HG03575 (cell line): ENCODE results near the gene RPL12.

Source experiments
- ATAC-seq: cut with Tn5 transposase; IDR thresholded peaks from one replicate; pipeline ENCODE4 v1.9.1; 2021; ENCODE audit not compliant: unreplicated experiment, insufficient number of reproducible peaks, low FRiP score; ENCODE audit errors: extremely low read depth

The RPL12 gene

DNA sequence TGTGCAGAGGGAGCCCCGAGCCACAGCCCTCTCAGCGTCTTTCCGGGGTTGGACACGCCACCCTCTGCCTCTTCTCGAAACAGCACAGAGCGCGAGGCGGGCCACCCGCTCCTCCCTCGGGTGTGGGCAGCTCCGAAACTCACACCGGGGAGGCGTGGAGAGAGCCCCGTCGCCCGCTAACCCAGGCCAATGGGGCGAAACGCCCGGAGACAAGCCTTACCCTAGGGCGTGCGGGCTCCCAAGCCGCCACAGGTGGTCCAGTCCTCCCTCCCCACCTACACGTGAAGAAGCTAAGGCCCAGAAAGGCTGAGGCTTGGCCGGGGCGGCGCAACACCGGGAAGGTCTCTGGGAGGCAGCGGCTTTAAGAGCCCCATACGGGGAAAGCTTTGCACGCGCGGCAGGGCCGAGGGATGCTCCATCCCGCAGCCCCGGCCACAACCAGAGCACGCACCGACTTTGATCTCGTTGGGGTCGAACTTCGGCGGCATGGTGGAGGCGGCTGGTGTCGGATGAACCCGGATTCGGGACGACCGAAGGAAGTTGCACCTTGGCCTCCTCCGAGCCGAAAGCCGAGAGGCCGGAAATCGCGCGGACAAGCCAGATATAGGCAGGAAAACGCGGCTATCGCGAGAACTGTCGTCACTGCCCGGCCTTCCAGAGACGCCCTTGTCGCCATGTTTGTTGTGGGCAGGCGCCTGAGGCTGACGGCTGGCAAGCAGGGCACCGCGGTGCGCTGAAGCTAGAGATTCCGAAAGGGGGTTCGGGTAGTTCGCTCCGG lies at the start of gene RPL12, which contains the start of gene LRSAM1:
Gene RPL12, minus strand, starts transcription at position 577 of the 778 bp plus-strand sequence. Its CDS starts 89 bp downstream, at position 488.
Gene LRSAM1, plus strand, starts transcription at position 681 of the 778 bp plus-strand sequence. CDS start 3,018 bp downstream, outside the sequence.
- no peak for ATAC-seq

DNA sequence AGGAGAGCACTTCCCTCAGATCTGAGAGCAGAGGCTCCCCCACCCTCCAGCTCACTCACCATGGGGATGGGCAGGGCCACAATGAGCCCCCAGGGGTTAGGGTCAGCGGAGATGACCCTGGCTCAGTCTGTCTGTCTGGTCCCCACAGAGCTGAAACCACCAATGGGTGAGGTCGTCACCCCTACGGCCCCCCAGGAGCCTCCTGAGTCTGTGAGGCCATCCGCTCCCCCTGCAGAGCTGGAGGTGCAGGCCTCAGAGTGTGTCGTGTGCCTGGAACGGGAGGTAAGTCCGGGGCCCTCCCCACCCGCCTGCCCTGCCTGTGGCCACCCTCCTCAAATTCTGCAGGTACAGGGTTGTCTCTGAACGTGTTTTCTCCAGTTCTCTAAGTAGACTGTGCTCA lies 49.7 kb upstream of the RPL12 start:
- ATAC-seq, result no peak

DNA sequence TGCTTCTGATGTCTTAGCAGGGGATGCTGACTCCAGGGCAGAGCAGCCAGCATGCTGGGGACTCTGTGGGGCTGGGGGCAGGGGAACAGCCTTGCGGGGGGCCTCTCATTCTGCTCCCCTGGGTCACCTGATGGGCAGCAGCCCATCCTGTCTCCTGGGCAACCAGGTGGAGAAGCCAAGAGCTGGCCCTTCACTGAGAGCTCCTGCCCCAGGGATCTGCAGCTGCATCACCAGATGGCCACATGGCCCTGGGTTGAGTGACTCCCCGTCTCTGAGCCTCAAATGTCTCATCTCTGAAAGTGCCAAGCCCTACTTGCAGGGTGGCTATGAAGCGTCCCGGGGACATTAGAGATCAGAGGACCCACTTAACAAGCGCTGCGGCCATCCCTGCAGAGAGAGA lies 49.2 kb upstream of the RPL12 start:
- no peak for ATAC-seq

DNA sequence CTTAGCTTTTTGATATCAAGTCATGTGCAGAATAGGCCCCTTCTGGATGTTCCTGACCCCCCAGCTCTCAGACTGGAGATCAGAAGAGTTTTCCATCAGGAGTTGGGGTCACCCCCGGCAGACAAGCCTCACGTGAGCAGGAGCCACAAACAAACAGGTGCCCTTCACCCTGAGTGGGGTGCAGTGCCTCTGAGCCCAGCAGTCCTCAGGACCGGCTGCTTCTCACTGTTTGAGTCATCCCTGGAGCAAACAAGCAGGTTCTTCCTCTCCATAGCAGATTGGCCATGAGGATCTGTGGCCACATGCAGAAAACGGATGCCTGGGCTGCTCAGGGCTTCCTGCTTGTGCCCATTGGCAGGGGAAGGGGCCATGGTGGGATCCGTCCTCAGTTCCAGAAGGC lies 47.1 kb upstream of the RPL12 start:
- no peak for ATAC-seq

DNA sequence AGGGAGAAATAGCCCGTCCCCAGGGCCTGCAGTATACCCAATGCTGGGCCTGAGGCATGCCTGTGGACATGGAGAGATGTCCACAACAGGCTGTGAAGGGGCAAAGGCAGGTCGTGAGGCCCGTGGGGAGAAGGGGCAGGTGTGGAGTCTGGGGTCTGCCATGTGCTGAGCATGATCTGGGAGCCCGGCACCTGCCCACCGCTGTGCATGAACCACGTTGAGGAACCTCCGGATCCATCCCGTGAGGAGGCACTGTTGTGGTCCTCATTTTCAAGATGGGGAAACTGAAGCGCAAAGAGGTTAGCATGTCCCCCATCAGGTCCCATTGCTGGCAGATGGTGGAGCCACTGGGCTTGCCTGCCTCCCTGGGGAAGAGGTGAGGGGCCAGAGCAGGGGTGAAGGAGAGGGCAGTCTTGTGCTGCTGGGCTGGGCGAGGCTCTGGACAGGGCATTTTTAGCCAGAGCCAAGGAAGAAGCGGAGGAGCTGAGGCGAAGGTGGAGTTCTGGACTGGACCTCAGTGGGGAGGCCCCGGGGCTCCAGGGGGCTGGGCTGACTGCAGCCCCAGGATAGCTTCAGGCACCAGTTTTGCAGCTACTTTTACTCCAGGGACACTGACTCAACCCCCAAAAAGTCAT lies 46.6 kb upstream of the RPL12 start:
- ATAC-seq, result no peak

DNA sequence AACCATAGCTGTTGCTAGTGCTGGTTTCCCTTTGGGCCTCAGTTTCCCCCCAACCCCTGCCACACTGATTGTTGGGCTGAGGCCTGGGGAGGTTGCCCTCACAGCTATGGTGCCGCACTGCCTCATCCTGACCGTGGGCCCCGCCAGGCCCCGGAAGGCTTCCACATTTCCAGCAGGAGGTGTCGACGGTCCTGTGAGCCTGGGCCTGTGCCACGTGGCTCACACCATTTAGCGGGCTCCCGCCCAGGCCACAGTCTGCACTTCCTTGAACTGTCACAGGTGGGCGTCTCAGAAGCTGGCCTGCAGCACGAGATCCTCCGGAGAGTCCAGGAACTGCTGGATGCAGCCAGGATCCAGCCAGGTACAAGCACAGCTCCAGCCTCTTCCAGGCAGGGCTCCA lies 45.8 kb upstream of the RPL12 start:
- no peak for ATAC-seq

DNA sequence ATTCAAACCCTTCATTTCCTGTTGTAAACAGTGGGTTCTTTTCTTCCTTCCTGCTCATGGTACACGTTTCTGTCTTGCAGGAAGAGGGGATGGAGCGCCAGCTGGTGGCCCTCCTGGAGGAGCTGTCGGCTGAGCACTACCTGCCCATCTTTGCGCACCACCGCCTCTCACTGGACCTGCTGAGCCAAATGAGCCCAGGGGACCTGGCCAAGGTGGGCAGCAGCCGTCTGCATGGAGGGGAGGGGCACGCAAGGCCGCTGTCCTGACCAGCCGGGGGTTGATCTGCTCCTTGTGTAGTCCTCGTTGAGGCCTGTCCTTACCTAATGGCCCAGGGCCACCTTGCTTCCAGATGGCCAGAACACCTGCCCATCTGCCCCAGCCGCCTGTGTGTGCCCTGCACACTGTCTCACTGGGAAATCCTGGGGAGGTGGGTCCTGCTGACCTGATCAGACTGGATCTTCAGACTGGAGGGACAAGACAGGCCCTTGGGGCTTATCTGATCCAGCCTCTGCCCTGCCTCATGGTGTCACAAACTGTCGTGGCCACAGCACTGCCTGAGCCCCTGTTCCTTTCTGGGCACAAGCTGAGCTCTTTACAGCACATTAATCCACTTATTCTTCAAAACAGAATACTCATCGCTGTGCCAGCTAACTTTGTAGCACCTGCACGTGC lies 44.8 kb upstream of the RPL12 start:
- ATAC-seq, result no peak

DNA sequence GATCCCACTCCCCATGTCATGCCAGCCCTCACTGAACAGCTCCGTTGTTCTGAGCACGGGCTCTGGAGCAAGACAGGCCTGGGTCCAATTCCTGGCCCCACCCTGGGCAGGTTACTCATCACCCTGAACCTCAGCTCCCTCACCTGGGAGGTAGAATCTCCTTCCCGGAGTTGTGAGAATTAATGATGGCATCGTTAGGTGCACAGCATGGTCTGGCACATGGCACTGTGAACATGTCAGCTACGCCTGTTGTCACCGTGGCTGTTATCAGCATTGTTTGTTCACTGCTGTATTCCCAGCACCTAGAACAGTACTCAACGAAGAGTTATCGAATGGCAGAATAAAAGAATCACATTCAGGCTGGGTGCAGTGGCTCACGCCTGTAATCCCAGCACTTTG lies 43.1 kb upstream of the RPL12 start:
- no peak for ATAC-seq

DNA sequence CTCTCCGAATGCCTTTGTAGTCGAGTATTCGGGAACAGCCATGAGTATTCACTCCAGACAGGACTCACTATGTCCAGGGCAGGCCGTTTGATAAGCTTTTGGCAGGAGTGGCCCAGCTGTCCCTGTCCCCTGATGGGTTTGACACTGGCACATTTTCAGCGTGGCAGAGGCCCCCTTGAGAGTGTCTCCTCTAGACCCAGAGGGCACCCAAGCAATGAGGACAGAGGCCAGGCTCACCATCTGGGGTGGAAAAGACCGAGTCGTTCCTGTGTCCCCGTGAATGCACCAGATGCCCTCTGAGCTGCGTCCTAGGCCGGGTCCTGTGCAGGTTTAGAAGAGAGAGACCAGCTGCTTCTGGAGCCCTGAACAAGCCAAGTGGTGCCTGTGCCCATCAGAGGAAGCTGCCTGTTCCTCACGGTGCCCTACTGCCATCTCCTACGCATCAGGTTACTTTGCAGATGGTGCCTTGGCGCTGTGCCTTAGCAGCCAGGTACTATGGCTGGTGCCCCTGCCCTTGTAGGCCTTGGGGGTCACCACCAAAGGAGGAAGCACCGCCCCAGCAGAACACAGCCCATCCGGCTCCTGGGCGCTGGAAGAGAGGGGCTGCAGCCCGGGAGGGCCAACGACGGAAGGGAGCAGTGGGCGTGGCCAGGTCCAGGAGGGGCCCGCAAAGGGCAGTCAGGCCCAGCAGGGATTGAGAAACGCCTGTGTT lies 42.5 kb upstream of the RPL12 start:
- ATAC-seq, result no peak

DNA sequence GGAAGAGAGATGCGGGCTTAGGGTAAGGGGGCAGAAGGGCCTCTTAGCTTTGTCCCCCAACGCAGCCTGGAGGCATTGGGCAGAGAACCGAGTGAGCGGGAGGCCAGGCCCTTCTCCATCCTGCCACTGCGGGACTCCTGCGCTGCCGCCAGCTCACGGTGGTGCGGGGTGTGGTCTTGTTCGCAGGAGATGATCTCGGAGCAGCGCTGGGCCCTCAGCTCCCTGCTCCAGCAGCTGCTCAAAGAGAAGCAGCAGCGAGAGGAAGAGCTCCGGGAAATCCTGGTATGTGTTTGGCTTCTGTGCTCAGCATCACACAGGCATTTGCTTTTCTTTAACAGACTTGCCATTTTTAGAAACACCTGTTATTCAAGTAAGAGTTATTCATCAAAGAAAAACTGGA lies 41.4 kb upstream of the RPL12 start:
- ATAC-seq, result no peak

DNA sequence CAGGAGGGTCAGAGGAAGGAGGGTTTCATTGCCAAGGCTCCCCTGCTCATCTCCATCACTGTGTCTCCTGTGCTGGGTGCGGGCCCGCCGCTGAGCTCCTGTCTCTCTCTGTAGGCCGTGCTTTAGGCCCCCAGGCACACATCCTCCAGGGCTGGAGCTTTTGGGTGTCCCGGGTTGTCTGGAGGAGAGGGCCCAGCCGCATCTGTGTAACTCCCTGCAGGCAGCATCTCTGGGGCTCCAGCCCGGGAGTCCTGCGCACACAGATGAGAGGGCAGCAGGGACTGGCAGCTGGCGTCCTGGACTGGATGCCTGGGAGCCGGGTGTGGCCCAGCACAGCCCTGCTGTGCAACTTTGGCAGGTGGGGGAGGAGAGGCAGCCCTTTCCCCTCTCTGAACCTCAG lies 40.3 kb upstream of the RPL12 start:
- no peak for ATAC-seq

DNA sequence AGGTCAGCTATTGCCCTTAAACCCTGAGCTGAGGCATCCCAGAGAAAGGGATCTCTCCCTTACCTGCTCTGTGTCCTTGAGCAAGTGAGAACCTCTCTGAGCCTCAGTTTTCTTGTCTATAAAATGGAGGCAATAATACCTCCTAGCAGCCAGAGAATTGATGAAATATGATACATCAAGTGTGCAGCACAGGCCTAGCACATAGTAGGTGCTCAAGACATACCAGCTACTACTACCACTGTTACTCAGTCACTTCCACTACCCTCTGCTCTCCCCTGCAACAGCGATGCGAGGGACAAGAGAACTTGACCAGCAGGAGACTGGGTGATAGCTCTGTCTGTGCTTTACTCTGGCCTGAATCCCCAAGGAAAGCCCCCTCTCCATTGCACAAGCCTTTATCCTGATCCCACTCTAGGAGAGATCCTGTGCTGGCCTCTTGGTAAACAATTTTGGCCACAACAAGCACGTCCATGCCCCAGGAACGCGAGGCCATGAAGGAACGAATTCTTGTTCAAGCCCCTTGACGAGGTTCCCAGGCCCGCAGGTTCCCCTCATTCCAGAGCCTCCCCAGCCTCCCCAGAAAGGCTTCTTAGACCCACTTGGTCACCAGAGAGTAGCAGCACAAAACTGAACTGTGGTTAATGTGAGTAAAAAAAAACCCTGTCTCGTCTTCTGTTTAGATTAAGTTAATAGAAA lies 39.5 kb upstream of the RPL12 start:
- no peak for ATAC-seq

DNA sequence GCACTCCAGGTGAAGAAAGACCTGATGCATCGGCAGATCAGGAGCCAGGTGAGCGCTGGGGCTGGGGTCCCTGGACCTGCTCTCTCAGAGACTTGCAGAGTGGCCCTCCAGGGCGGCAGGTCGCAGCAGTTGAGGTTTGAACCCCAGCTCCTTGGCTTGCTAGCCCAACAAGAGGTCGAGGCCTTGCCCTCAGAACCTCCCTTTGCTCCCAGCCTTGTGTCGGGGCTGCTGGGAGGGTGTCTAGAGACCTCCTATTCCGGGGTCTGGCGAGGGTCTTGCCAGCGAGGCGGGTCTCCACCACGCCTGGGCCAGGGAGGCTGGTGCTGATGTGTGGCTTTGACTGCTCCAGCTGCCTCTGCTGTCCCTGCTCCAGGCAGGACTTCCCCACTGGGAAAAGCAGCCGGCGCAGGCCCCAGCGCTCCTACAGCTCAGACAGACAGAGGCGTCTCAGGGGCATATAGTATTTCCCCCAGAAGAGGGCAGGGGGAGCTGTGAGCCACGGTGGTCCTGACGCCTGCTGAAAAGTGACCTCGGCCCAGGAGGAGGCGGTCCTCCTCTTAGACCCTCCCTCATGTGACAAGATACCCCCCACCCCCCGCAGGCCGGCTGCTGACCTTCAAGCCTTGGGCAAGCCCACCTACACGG lies 38.4 kb upstream of the RPL12 start:
- no peak for ATAC-seq

DNA sequence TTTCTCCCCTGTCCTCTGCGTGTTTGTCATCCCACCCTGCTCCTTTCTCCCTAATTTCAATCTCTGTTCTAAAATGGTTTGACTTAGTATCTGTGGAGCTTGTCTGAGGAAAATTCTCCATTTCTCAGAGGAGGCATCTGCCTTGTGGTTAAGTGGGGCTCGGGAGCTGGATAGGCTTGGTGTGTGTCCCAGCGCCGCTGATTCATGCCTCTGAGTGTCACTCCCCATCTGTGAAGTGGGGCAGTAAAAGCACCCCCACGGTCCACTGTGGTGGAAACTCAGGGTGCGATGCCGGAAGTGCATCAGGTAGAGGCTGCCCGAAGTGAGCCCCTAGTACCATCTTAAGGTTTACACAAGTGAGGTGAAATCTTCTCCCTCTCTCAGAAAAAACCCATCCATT lies 37.7 kb upstream of the RPL12 start:
- ATAC-seq, result no peak

DNA sequence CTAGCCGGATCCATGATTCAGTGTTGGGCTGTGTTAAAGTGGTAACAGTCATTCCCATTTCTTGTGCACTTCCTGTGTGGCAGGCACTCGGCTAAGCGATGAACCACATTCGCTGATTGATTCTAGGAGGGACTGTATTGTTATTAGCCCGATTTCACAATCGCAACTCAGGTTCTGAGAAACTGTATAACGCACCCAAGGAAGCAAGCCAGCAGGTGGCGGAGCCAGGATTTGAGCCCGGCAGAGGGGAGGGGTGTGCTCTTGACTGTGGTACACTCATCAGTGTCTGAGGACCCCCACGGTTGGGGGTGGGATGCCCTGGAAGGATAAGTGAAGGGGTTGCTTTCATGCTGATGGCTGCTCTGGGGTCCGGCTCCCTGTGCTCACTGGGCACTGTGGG lies 34.8 kb upstream of the RPL12 start:
- no peak for ATAC-seq

DNA sequence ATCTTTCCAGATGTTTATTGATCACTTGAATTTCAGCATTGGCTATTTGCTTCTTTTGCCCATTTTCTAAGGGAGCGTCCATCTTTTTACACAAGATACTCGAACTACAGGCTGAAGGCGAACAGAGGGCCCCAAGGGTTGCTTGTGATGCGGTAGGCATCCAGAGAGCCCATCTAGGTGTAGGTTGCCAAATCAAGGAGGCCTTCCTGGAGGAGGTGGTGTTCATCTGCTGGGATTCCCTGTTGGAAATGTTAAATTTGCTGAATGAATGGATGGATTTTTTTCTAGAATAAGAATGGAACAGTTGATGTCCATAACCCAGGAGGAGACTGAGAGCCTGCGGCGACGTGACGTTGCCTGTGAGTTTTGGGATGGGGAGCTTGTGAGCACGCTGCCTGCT lies 31.5 kb upstream of the RPL12 start:
- no peak for ATAC-seq

DNA sequence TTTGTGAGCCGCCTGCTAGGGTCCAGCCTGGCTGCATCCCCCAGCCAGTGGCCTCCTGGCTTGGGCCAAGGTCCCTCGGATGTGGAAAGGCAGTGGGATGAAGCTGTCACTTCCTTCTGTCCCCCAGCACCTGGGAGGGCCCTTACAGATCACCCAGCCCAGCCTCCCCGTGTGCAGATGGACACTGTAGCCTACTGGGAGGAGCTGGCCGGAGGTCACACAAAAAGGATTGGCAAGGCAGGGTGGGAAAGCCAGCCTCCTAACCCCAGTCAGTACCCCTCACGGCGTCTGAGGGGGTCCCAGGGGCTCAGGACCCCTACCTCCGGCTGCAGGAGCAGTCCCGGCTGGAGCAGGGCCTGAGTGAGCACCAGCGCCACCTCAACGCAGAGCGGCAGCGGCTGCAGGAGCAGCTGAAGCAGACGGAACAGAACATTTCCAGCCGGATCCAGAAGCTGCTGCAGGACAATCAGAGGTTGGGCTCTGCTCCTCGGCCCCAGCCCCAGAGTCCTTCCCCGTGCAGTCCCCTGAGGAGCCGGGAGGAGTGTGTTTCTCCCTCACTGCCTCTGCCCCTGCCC lies 28.4 kb upstream of the RPL12 start:
- ATAC-seq, result no peak

DNA sequence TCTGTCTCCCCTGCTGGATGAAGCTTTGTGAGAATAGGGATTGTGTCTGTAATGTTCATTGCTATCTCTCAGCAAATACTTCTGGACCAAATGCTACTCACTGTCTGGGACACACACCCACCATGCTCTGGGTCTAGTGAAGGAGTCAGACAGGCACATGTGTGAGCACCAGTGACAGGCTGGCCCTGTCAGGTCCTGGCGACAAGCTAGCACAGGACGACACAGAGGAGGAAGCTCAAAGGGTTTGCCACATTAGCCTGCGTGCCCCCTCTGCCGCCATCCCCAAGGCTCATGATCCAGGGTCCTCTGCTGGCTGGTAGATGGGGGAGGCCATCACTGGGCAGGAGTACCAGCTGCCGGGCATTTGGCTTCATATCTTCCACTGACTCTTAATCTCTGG lies 23.4 kb upstream of the RPL12 start:
- no peak for ATAC-seq
